Stomach (tissue), 9 donors: ENCODE measurements around the gene CREB3. TPM values are rescaled to one million over a fixed set of nuclear protein-coding genes. Genes with fewer than 3 reads are reported as not detected.
A peak's percentile ranks its signal among the peaks of the same experiment; 100 is the strongest.

Experiments
- DNase-seq, 2 donors: peaks; one replicate each; pipeline versions ENCODE4 v3.0.0 to v3.0.0-alpha.2; 2013 to 2019
- H3K27ac ChIP-seq, 5 donors: fragments of 200-600 bp in 4 of 5; sonication (generic) in 4 of 5; one replicate each; pipeline ENCODE4 v1.5.1; 2013 to 2019; ENCODE audit warnings: mild to moderate bottlenecking in 1 of 5, moderate library complexity in 1 of 5
- H3K27me3 ChIP-seq, 3 donors: fragments of 200-600 bp; sonication (generic); one replicate each; pipeline ENCODE4 v1.5.1; 2017 to 2019; ENCODE audit warnings: mixed run types in 1 of 3
- H3K36me3 ChIP-seq, 4 donors: fragments of 200-600 bp; sonication (generic); 1 replicate in 3 of 4; 2 replicates in 1 of 4; pipeline ENCODE4 v1.5.1; 2016 to 2019
- H3K4me1 ChIP-seq, 4 donors: fragments of 200-600 bp; sonication (generic); one replicate each; pipeline ENCODE4 v1.5.1; 2016 to 2019
- H3K4me3 ChIP-seq, 4 donors: fragments of 200-600 bp; sonication (generic) in 3 of 4; one replicate each; pipeline ENCODE4 v1.5.1; 2016 to 2019; ENCODE audit warnings: mild to moderate bottlenecking in 1 of 4
- H3K9me3 ChIP-seq, 4 donors: fragments of 200-600 bp; sonication (generic); one replicate each; pipeline ENCODE4 v1.5.1; 2016 to 2019
- EP300 ChIP-seq: sonication (generic); formaldehyde crosslinking; IDR thresholded peaks from one replicate; pipeline ENCODE4 v1.6.1; 2017; ENCODE audit warnings: antibody characterized with exemption
- POLR2A ChIP-seq, 4 donors: fragments of 450-650 bp; IDR thresholded peaks; one replicate each; pipeline ENCODE4 v1.6.1; 2016; ENCODE audit warnings: antibody characterized with exemption in 4 of 4, control low read depth in 2 of 4, mild to moderate bottlenecking in 1 of 4, moderate library complexity in 1 of 4
- POLR2AphosphoS5 ChIP-seq, 3 donors: sonication (generic); formaldehyde crosslinking; IDR thresholded peaks; one replicate each; pipeline ENCODE4 v1.6.1; 2016; ENCODE audit warnings: antibody characterized with exemption in 3 of 3
- WGBS, 5 donors: extraction: QIAGEN DNeasy Blood & Tissue Kit in 3 of 5; methylation state at CpG; one replicate each; pipeline versions ENCODE4 v1.1.5 to v1.1.7; 2013 to 2018; 5-methylcytosine and 5-hydroxymethylcytosine counted together
- intact Hi-C: fragments of 100-400 bp; cut with DNase I; formaldehyde crosslinking; loops from one replicate; pipeline ENCODE4 v1.15.1; 2023; ENCODE audit warnings: low total_unique reads
- polyA plus RNA-seq, 3 donors: library from polyadenylated mRNA; stranded (reverse); fragments of 200-250 nt; gene quantifications; one replicate each; pipeline ENCODE4 v1.2.3, GENCODE V29; 2013
- total RNA-seq, 5 donors: library from RNA; depleted of rRNA; stranded (reverse); fragments of >200 nt; gene quantifications; one replicate each; pipeline versions ENCODE4 v1.1.0 to v1.2.3, GENCODE V29; 2014 to 2016
- TF ChIP-seq, protein P1 (sequence below), 7 experiments: fragments of 450-650 bp in 4 of 7; fragments of 200-600 bp in 3 of 7; sonication (generic) in 3 of 7; IDR thresholded peaks; one replicate each; pipeline ENCODE4 v1.5.1; 2016 to 2019; ENCODE audit warnings: antibody characterized with exemption in 7 of 7, control low read depth in 2 of 7, mild to moderate bottlenecking in 1 of 7
- donor health status: healthy with polysubstance abuse.
- donor health status: Bipolar disorder and iron deficiency.
- donor health status: healthy.

The CREB3 gene
- total and polyA plus RNA-seq, 8 donors: 29.4 to 84.0 (median 39.2) TPM

DNA sequence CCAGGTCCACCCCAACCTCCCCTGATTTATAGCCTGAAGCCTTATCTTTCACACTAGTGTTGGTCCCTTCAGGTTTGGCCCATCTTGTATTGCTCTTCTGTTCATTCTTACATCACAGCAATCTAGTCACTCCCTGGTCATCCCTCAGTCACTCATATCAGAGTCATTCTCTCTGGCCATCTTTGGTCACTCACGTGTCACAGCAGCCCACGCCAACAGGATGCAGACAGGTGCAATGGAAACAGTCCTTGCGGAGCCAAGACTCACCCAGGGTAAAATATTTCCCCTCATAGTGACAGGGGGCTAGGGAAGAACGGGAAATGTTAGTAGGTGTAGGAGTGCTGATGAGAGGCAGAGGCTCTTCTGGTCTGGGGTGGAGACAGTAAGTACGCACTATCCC lies 21.0 kb downstream of the CREB3 start:
- intact Hi-C loops: no loop called here
- DNase-seq: no peak

DNA sequence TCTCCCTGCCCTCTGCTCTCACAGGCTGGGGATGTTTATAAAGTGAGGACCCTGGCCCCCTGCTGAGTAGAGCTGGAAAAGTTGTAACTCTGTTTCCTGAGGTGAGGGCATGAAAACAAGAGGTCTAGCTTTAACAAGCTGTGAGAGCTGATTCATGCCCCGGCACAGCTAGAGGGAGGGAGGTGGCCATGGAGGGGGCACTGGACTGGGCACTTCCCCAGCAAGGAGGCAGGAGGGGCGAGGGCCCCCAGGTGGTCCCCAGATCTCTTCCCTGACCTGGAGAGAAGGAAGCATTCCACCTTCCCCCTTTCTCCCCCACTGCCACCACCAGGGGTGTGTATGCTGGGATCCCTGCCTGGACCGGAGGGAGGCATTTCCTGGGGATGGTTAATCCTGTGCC lies 21.8 kb downstream of the CREB3 start, which contains the start of gene MSMP:
Gene MSMP, minus strand, starts transcription at position 13 of the 400 bp plus-strand sequence. CDS start 147 bp downstream, outside the sequence.
- H3K36me3 ChIP-seq: peaks cover 42 to 52% (median 46%) of the 10 kb centered on the region in 4 donors
- WGBS, 5 donors: 48 to 62% (median 53%) methylated on average over 3 of the region's 3 CpGs
- DNase-seq: no peak
- H3K9me3 ChIP-seq: no peaks in the 10 kb centered on the region
- no peak within 1 kb of the TSS for H3K27ac ChIP-seq
- H3K4me1 ChIP-seq: peaks cover 22 to 46% (median 34%) of the 10 kb centered on the region in 4 donors
- TF ChIP-seq EP300 (no peak), POLR2A (IDR thresholded peaks at IDR 0.05) (no peak), POLR2AphosphoS5 (IDR thresholded peaks at IDR 0.05) (no peak)
- TF ChIP-seq, protein P1, sequence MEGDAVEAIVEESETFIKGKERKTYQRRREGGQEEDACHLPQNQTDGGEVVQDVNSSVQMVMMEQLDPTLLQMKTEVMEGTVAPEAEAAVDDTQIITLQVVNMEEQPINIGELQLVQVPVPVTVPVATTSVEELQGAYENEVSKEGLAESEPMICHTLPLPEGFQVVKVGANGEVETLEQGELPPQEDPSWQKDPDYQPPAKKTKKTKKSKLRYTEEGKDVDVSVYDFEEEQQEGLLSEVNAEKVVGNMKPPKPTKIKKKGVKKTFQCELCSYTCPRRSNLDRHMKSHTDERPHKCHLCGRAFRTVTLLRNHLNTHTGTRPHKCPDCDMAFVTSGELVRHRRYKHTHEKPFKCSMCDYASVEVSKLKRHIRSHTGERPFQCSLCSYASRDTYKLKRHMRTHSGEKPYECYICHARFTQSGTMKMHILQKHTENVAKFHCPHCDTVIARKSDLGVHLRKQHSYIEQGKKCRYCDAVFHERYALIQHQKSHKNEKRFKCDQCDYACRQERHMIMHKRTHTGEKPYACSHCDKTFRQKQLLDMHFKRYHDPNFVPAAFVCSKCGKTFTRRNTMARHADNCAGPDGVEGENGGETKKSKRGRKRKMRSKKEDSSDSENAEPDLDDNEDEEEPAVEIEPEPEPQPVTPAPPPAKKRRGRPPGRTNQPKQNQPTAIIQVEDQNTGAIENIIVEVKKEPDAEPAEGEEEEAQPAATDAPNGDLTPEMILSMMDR (IDR thresholded peaks at IDR 0.05): no peak
- H3K27me3 ChIP-seq: no peaks in the 10 kb centered on the region
- intact Hi-C loops: no loop called here
- no peak within 1 kb of the TSS for H3K4me3 ChIP-seq

More for the DNA sequence above, 21.0 kb downstream of the CREB3 start:
- Histone ChIP-seq H3K4me3 (no peak overlapping the region), H3K27me3 (no peaks in the 10 kb centered on the region), H3K9me3 (no peaks in the 10 kb centered on the region), H3K36me3 (peaks cover 42 to 52% (median 46%) of the 10 kb centered on the region in 4 donors), H3K27ac (no peak overlapping the region), H3K4me1 (peaks cover 19 to 38% (median 31%) of the 10 kb centered on the region in 4 donors)
- WGBS, 5 donors: 83 to 92% (median 91%) methylated on average over 5 of the region's 5 CpGs
- TF ChIP-seq EP300 (no peak), POLR2AphosphoS5 (IDR thresholded peaks at IDR 0.05) (no peak), POLR2A (IDR thresholded peaks at IDR 0.05) (no peak)
- TF ChIP-seq, protein P1 (IDR thresholded peaks at IDR 0.05): no peak

DNA sequence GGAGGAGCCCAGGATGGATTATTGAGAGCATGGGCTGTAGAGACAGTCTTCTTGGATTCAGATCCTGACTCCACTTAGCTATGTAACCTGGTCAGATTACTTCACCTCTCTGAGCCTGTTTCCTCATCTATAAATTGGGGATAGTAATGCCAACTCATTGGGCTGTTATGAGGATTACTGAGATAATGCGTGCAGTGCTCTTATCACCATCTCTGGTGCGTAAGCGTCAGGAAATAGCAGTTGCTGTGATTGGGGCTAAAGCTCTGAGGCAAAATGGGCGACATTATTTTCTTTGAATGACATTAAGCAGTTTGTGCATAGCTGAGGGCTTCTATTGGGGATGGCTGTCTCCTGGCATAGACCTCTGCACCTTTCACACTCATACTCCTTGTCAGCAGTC lies 22.6 kb downstream of the CREB3 start:
- H3K9me3 ChIP-seq: no peaks in the 10 kb centered on the region
- no peak for TF ChIP-seq POLR2AphosphoS5 (IDR thresholded peaks at IDR 0.05)
- TF ChIP-seq, protein P1 (IDR thresholded peaks at IDR 0.05): no peak
- no peak for TF ChIP-seq POLR2A (IDR thresholded peaks at IDR 0.05)
- no peak for TF ChIP-seq EP300
- no peak for DNase-seq
- no peak overlapping the region for H3K4me3 ChIP-seq
- H3K36me3 ChIP-seq: peaks cover 42 to 52% (median 46%) of the 10 kb centered on the region in 4 donors
- 81 to 93% (median 86%) methylated on average over 4 of the region's 4 CpGs for WGBS, 5 donors
- intact Hi-C loops: no loop called here
- H3K27me3 ChIP-seq: no peaks in the 10 kb centered on the region
- peaks cover 17 to 43% (median 31%) of the 10 kb centered on the region in 4 donors for H3K4me1 ChIP-seq
- H3K27ac ChIP-seq: no peak overlapping the region

DNA sequence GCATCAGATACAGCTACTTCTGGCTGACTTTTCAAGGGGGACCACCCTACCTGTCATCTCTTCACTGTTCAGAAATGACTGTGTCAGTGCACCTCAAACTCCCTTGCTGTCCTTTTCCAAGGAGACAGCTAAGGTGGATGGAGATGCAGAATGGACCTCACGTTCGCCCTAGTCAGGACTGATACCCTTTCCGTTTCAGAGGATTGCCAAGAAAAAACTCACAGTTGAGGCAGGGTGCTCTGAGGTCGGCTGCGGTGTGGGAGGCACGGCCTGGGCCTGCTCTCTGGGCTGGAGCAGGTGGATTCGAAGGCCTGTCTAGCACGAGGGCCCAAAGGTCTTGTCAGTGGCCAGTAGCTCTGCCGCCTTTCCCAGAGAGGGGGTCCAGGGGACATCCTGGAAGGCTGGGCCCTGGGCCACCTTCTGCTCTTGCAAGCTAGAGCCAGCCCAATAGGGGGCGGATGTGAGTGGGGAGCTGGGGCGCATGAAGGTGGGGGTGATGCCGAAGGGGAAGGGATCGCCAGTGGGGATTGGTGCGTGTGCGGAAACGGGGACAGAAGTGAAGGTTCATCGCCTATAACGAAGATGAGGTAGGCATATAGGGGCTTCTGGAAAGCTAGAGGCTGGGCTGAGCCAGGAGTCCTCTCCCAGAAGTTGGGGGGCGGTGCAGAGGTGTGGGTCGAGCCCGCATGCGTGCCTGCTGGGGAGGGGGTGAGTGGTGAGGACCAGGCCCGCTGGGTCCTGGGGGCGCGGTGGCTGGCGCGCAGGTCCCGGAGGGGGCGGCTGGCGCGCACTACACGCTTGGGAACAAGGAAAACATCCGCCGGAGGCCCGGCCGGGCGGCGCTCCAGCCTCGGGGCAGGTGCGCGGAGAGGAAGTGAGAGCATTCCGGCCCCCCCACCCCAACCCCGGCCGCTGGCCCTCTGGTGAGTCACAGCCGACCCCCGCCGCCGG lies 24.1 kb downstream of the CREB3 start:
- TF ChIP-seq, protein P1 (IDR thresholded peaks at IDR 0.05): peak in 5 of 7 experiments; percentile 50 to 76 (median 72)
- no peak for TF ChIP-seq POLR2A (IDR thresholded peaks at IDR 0.05)
- TF ChIP-seq POLR2AphosphoS5 (IDR thresholded peaks at IDR 0.05): peak in 1 of 3 donors; percentile 4
- Histone ChIP-seq H3K4me1 (peaks cover 14 to 42% (median 33%) of the 10 kb centered on the region in 4 donors), H3K4me3 (peak overlapping the region; percentile 57 to 65 (median 63)), H3K36me3 (peaks cover 31 to 39% (median 35%) of the 10 kb centered on the region in 4 donors), H3K27me3 (no peaks in the 10 kb centered on the region), H3K9me3 (no peaks in the 10 kb centered on the region), H3K27ac (peak overlapping the region; percentile 89 to 99 (median 92))
- 7 to 12% (median 9%) methylated on average over 37 to 48 of the region's 48 CpGs for WGBS, 5 donors
- DNase-seq: peak; percentile 74 to 93
- intact Hi-C loops: no loop called here
